ENCODE results near the gene MDM2. TPM values are rescaled to one million over a fixed set of nuclear protein-coding genes. Genes with fewer than 3 reads are reported as not detected.

The MDM2 gene
- total RNA-seq, 2 experiments from 2014 or later: 143 to 318 TPM

DNA sequence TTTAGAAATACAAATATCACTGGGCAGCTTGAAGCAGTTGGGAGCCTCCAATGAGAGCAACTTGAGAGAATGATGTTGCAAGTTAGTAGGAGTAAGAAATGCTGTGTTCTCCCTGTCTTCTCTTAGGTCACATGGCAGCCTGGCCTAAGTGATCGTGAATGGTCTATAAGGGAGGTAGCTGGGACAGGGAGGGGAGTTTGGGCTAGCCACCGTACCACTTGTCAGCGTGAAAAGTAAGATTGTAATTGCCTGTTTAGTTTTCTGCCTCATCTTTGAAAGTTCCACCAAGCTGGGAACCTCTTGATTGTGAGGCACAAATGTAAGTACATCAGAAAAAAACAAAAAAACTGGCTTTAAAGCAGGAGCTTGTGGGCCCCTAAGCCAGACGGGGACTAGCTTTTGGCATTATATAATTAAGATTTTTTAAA lies 36.4 kb downstream of the MDM2 start:
- Histone ChIP-seq H3K4me3 (ENCODE audit: low read depth, low read length, poor library complexity, severe bottlenecking) (no peak overlapping the region), H2AFZ (ENCODE audit: low read length) (no peak overlapping the region), H3K9me2 (ENCODE audit: insufficient read depth, low read length) (no peaks in the 10 kb centered on the region), H4K20me1 (ENCODE audit: insufficient read depth, low read length) (peaks cover 16% of the 10 kb centered on the region; the same call in 1 of the 2 replicates), H3K36me3 (ENCODE audit: insufficient read depth, low read length) (peaks cover 63% of the 10 kb centered on the region), H3K9me3 (ENCODE audit: low read length) (no peaks in the 10 kb centered on the region), H3K4me2 (ENCODE audit: low read length) (no peak overlapping the region), H3K79me2 (ENCODE audit: insufficient read depth, low read depth, low read length) (peaks cover 36% of the 10 kb centered on the region; the same call in 1 of the 2 replicates), H3K4me1 (ENCODE audit: insufficient read depth, low read length, poor library complexity, severe bottlenecking) (no peaks in the 10 kb centered on the region), H3K27ac (ENCODE audit: low read depth, low read length, poor library complexity, severe bottlenecking) (no peak overlapping the region)
- ChIA-PET CTCF (ENCODE audit: unreplicated experiment) (no interaction called here), POLR2A (interaction anchor here (1.3 kb wide), 3 partner anchors 10 to 26 kb away, joined by 3 to 9 read pairs (median 7); no protein-coding TSS in a partner anchor)
- intact Hi-C loops (cut with micrococcal nuclease; ENCODE audit: unreplicated experiment): loop anchor here (10.0 kb wide), 1 partner anchor 490 kb away; no protein-coding TSS in a partner anchor
- TF ChIP-seq, protein P1, sequence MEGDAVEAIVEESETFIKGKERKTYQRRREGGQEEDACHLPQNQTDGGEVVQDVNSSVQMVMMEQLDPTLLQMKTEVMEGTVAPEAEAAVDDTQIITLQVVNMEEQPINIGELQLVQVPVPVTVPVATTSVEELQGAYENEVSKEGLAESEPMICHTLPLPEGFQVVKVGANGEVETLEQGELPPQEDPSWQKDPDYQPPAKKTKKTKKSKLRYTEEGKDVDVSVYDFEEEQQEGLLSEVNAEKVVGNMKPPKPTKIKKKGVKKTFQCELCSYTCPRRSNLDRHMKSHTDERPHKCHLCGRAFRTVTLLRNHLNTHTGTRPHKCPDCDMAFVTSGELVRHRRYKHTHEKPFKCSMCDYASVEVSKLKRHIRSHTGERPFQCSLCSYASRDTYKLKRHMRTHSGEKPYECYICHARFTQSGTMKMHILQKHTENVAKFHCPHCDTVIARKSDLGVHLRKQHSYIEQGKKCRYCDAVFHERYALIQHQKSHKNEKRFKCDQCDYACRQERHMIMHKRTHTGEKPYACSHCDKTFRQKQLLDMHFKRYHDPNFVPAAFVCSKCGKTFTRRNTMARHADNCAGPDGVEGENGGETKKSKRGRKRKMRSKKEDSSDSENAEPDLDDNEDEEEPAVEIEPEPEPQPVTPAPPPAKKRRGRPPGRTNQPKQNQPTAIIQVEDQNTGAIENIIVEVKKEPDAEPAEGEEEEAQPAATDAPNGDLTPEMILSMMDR (conservative IDR thresholded peaks at IDR 0.05; ENCODE audit: low read length): no peak
- TF ChIP-seq EZH2phosphoT487 (IDR thresholded peaks at IDR 0.05; ENCODE audit: borderline replicate concordance, low read depth, low read length): no peak
- BruUV-seq (replicated peaks): no TSS peak
- DNase-seq (ENCODE audit: low spot score): no peak

DNA sequence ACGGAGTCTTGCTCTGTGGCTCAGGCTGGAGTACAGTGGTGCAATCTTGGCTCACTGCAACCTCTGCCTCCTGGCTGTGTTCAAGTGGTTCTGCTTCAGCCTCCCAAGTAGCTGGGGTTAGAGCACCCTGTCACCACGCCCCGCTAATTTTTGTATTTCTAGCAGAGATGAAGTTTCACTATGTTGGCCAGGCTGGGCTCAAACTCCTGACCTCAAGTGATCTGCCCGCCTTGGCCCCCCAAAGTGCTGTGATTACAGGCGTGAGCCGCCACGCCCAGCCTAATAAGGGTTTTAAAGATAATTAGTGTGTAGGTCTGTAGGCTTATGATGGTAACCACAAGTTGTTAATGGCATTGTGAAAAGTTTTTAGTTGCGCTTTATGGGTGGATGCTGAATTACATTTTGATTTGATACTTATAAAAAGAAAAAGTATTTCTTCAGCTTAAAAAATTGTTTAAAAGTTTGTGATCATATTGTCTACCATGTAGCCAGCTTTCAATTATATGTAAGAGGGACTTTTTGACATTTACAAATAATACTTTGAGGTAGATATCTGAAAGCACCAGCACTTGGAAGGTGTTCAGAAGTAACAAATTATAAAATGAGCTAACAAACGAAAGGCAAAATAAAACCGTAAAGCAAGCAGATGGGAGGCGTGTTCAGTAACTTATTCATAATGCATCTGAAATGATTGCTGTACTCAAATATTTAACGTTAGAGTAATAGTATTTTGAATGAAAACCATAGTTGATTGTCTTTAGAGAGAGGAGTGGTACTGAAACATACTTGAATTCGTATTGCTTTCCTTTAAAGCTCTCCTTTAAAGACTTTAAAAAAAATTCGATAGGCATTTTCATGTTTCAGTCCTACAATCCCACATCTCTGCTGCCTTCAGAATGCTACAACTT lies 37.1 kb downstream of the MDM2 start:
- Histone ChIP-seq H3K36me3 (ENCODE audit: insufficient read depth, low read length) (peaks cover 56% of the 10 kb centered on the region), H4K20me1 (ENCODE audit: insufficient read depth, low read length) (peaks cover 16% of the 10 kb centered on the region; the same call in 1 of the 2 replicates), H3K9me3 (ENCODE audit: low read length) (no peaks in the 10 kb centered on the region), H3K9me2 (ENCODE audit: insufficient read depth, low read length) (no peaks in the 10 kb centered on the region), H3K4me1 (ENCODE audit: insufficient read depth, low read length, poor library complexity, severe bottlenecking) (no peaks in the 10 kb centered on the region), H2AFZ (ENCODE audit: low read length) (no peak overlapping the region), H3K27ac (ENCODE audit: low read depth, low read length, poor library complexity, severe bottlenecking) (no peak overlapping the region), H3K79me2 (ENCODE audit: insufficient read depth, low read depth, low read length) (peaks cover 29% of the 10 kb centered on the region; the same call in 1 of the 2 replicates), H3K4me2 (ENCODE audit: low read length) (no peak overlapping the region), H3K4me3 (ENCODE audit: low read depth, low read length, poor library complexity, severe bottlenecking) (no peak overlapping the region)
- TF ChIP-seq, protein P1 (conservative IDR thresholded peaks at IDR 0.05; ENCODE audit: low read length): no peak
- no peak for TF ChIP-seq EZH2phosphoT487 (IDR thresholded peaks at IDR 0.05; ENCODE audit: borderline replicate concordance, low read depth, low read length)
- no peak for DNase-seq (ENCODE audit: low spot score)
- intact Hi-C loops (cut with micrococcal nuclease; ENCODE audit: unreplicated experiment): loop anchor here (10.0 kb wide), 1 partner anchor 490 kb away; no protein-coding TSS in a partner anchor
- POLR2A ChIA-PET: interaction anchor here (0.7 to 1.4 kb wide), 6 partner anchors 9 to 251 kb away, joined by 3 to 9 read pairs (median 5); no protein-coding TSS in a partner anchor
- no TSS peak for BruUV-seq (replicated peaks)
- CTCF ChIA-PET (ENCODE audit: unreplicated experiment): no interaction called here

All from OCI-LY7 (cell line).